HEK293T (cell line): Measurements from ENCODE around the gene ABHD4.

Experiments used
- CTCF ChIA-PET: fragments of 350-600 bp; formaldehyde crosslinking; extraction: SDS; loops from one replicate; lab custom pipeline; 2021; ENCODE audit warnings: antibody characterized with exemption, inconsistent platforms; lab: Yijun Ruan, JAX
- POLR2A ChIA-PET: fragments of 350-600 bp; formaldehyde crosslinking; extraction: SDS; loops from one replicate; lab custom pipeline; 2020; ENCODE audit warnings: antibody characterized with exemption, inconsistent platforms; lab: Yijun Ruan, JAX
- DNase-seq: peaks from one replicate; pipeline ENCODE4 v3.0.0; 2012; ENCODE audit warnings: mixed read lengths; ENCODE audit errors: extremely low spot score
- ARNT ChIP-seq: fragments of 450-650 bp; IDR thresholded peaks from 2 replicates; pipeline ENCODE4 v1.6.1; 2017; ENCODE audit warnings: mild to moderate bottlenecking
- BHLHE40 ChIP-seq: fragments of 450-650 bp; IDR thresholded peaks from 2 replicates; pipeline ENCODE4 v1.6.1; 2016; ENCODE audit warnings: mild to moderate bottlenecking, moderate library complexity, borderline replicate concordance
- CTBP1 ChIP-seq: fragments of 450-650 bp; IDR thresholded peaks from 2 replicates; pipeline ENCODE4 v1.6.1; 2016; ENCODE audit warnings: borderline replicate concordance
- ELF4 ChIP-seq: fragments of 450-650 bp; IDR thresholded peaks from 2 replicates; pipeline ENCODE4 v1.6.1; 2017; ENCODE audit warnings: antibody characterized with exemption
- FOXA1 ChIP-seq: fragments of 450-650 bp; IDR thresholded peaks from 2 replicates; pipeline ENCODE4 v1.6.1; 2016; ENCODE audit warnings: mild to moderate bottlenecking
- FOXK2 ChIP-seq: fragments of 450-650 bp; IDR thresholded peaks from 2 replicates; pipeline ENCODE4 v1.6.1; 2016; ENCODE audit warnings: mild to moderate bottlenecking
- FOXM1 ChIP-seq: fragments of 450-650 bp; IDR thresholded peaks from 2 replicates; pipeline ENCODE4 v1.6.1; 2017; ENCODE audit warnings: mild to moderate bottlenecking, borderline replicate concordance
- HDGF ChIP-seq: fragments of 450-650 bp; IDR thresholded peaks from 2 replicates; pipeline ENCODE4 v1.6.1; 2017; ENCODE audit warnings: antibody characterized with exemption, borderline replicate concordance
- L3MBTL2 ChIP-seq: fragments of 450-650 bp; conservative IDR thresholded peaks from 2 replicates; pipeline ENCODE4 v1.6.1; 2016; ENCODE audit warnings: mild to moderate bottlenecking
- LEF1 ChIP-seq: fragments of 450-650 bp; IDR thresholded peaks from 2 replicates; pipeline ENCODE4 v1.6.1; 2017; ENCODE audit warnings: mild to moderate bottlenecking, borderline replicate concordance
- NFRKB ChIP-seq: fragments of 450-650 bp; IDR thresholded peaks from 2 replicates; pipeline ENCODE4 v1.6.1; 2016; ENCODE audit warnings: mild to moderate bottlenecking, moderate library complexity
- SP1 ChIP-seq: fragments of 450-650 bp; IDR thresholded peaks from 2 replicates; pipeline ENCODE4 v1.6.1; 2017
- SUZ12 ChIP-seq: fragments of 450-650 bp; IDR thresholded peaks from 2 replicates; pipeline ENCODE4 v1.6.1; 2016; ENCODE audit warnings: mild to moderate bottlenecking
- TARDBP ChIP-seq: fragments of 450-650 bp; IDR thresholded peaks from 2 replicates; pipeline ENCODE4 v1.6.1; 2016
- ZNF384 ChIP-seq: fragments of 450-650 bp; IDR thresholded peaks from 2 replicates; pipeline ENCODE4 v1.6.1; 2016
- TF ChIP-seq, protein P1 (sequence below): fragments of 450-650 bp; IDR thresholded peaks from 2 replicates; pipeline ENCODE4 v1.6.1; 2016

Gene ABHD4

DNA sequence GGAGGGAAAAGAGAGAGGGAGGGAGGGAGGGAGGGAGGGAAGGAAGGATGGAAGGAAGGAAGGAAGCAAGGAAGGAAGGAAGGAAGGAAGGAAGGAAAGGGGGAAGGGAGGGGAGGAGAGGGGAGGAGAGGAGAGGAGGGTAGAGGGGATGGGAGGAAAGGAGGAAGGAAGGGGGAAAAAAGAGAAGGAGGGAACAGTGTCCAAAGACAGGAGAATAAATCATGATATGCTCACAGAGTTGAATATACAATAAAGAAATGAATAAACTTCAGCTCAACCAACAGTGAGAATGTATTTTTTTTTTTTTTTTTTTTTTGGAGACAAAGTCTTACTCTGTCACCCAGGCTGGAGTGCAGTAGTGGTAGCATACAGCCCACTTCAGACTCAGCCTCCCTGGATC, 42.1 kb downstream of the ABHD4 start:
- ChIA-PET CTCF (no interaction called here), POLR2A (no interaction called here)
- TF ChIP-seq SUZ12 (no peak), ELF4 (no peak), HDGF (no peak), ARNT (no peak), CTBP1 (no peak), FOXM1 (no peak), ZNF384 (no peak), BHLHE40 (no peak), NFRKB (no peak), SP1 (no peak), FOXK2 (no peak), FOXA1 (no peak), L3MBTL2 (no peak), TARDBP (no peak)
- TF ChIP-seq, protein P1, sequence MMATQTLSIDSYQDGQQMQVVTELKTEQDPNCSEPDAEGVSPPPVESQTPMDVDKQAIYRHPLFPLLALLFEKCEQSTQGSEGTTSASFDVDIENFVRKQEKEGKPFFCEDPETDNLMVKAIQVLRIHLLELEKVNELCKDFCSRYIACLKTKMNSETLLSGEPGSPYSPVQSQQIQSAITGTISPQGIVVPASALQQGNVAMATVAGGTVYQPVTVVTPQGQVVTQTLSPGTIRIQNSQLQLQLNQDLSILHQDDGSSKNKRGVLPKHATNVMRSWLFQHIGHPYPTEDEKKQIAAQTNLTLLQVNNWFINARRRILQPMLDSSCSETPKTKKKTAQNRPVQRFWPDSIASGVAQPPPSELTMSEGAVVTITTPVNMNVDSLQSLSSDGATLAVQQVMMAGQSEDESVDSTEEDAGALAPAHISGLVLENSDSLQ: no peak
- no peak for DNase-seq

DNA sequence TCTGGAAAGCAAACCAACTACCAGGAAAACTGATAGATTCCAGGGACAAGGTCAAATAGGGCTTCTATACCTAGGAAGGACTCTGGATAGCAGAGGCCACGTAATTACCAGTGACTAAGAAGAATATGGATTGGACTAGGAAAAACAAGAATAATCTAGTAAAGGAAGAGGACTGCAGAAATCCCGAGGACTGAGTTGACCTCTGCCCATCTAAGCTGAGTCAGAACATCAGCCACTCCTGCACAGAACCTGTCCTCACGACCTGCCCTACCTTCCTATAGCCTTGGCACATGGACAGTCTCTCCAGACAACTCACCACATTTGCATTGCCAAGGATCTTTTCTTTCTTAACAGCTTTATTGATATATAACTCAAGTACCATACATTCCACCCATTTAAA, 43.7 kb downstream of the ABHD4 start:
- ChIA-PET POLR2A (no interaction called here), CTCF (interaction anchor here (0.8 to 0.9 kb wide), 2 partner anchors 72 to 85 kb away, joined by 3 read pairs; no protein-coding TSS in a partner anchor)
- no peak for DNase-seq
- TF ChIP-seq TARDBP: no peak
- TF ChIP-seq HDGF: no peak
- no peak for TF ChIP-seq SP1
- no peak for TF ChIP-seq BHLHE40
- no peak for TF ChIP-seq NFRKB
- TF ChIP-seq SUZ12: no peak
- TF ChIP-seq L3MBTL2: no peak
- TF ChIP-seq CTBP1: no peak
- no peak for TF ChIP-seq FOXK2
- TF ChIP-seq, protein P1: no peak

DNA sequence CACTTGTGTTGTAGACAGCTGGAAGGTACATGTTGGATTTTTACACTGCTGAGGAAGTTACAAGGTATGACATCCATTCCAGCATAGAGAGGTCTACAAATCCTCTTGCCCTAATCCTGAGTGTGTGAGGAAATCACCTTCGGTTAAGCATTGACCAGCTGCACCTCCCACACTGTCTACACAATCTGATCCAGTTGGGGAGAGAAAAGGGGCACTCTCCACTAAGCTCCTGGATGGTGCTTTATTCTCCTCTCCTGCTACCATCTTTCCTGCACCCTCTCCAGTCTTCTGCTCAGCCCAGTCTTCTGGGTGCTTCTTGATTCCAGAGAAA, 46.2 kb downstream of the ABHD4 start, which contains the start of gene OR6J1:
Gene OR6J1, minus strand, starts transcription at position 48 of the 331 bp plus-strand sequence. CDS start 9,541 bp downstream, outside the sequence.
- POLR2A ChIA-PET: interaction anchor here (0.8 kb wide), 1 partner anchor 122 kb away, joined by 3 read pairs; the partner anchor contains the start of gene OXA1L
- TF ChIP-seq FOXK2 (no peak), LEF1 (no peak), HDGF (no peak), FOXA1 (no peak), ELF4 (no peak), NFRKB (no peak), CTBP1 (no peak), ZNF384 (no peak), FOXM1 (no peak), TARDBP (no peak), L3MBTL2 (no peak), BHLHE40 (no peak), SP1 (no peak)
- TF ChIP-seq, protein P1: no peak
- CTCF ChIA-PET: interaction anchor here (1.0 to 1.7 kb wide), 2 partner anchors 9 to 14 kb away, joined by 4 to 5 read pairs; no protein-coding TSS in a partner anchor
- DNase-seq: no peak

DNA sequence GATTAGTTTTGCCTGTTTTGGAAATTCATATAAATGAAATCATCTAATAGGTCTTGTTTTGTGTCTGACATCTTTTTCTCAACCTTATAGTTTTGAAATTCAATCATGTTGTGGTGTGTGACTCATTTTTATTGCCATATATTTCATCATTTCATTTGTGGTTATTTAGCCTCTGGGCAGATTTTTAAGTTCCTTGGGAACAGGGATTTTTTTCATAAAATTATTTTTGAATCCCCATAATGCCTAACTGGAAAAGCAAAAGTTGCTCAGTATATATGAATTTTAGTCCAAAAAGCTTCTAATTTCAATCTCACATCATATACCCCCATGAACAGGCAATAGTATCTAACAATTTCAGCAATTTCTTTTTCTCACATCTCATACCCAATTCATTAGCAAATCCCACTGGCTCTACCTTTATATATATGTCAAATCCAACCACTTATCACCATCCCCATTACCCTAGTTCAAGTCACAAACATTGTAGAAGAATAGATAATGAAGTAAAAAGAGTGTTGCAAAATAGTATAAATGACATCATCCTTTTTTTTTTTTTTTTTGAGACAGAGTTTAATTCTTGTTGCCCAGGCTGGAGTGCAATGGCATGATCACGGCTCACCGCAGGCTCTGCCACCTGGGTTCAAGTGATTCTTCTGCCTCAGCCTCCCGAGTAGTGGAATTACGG, 48.6 kb downstream of the ABHD4 start:
- ChIA-PET CTCF (interaction anchor here (0.9 kb wide), 1 partner anchor 13 kb away, joined by 3 read pairs; no protein-coding TSS in a partner anchor), POLR2A (no interaction called here)
- TF ChIP-seq ARNT: no peak
- TF ChIP-seq FOXA1: no peak
- TF ChIP-seq, protein P1: no peak
- no peak for TF ChIP-seq ZNF384
- no peak for TF ChIP-seq TARDBP
- no peak for TF ChIP-seq SUZ12
- no peak for TF ChIP-seq L3MBTL2
- no peak for TF ChIP-seq HDGF
- TF ChIP-seq LEF1: no peak
- TF ChIP-seq FOXM1: no peak
- TF ChIP-seq CTBP1: no peak
- TF ChIP-seq NFRKB: no peak
- TF ChIP-seq FOXK2: no peak
- TF ChIP-seq ELF4: no peak
- no peak for TF ChIP-seq BHLHE40
- no peak for TF ChIP-seq SP1
- no peak for DNase-seq

DNA sequence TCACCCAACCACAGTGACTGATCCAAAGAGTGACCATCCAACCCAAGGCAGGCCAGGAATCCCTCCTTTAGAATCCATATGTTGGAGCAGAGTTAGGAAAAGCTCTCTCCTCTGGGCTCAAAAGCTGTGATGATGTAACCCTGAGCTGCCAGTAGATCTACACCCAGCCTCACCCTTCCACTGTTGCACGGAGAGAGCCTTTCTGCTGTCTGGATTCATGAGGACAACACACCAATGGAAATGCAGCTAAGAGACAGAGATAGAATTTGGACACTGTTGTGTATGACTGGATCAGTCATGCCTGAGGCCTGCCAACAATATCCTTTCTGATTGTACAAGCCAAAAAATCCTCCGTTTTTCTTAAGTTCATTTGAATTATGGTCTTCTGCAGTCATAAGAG, 50.4 kb downstream of the ABHD4 start:
- CTCF ChIA-PET: interaction anchor here (1.1 to 1.7 kb wide), 2 partner anchors 9 to 78 kb away, joined by 4 to 9 read pairs; no protein-coding TSS in a partner anchor
- TF ChIP-seq ARNT: no peak
- no peak for TF ChIP-seq FOXM1
- TF ChIP-seq NFRKB: no peak
- TF ChIP-seq CTBP1: no peak
- TF ChIP-seq BHLHE40: no peak
- no peak for TF ChIP-seq SP1
- no peak for TF ChIP-seq ELF4
- no peak for TF ChIP-seq SUZ12
- TF ChIP-seq ZNF384: no peak
- TF ChIP-seq, protein P1: no peak
- no peak for TF ChIP-seq FOXK2
- TF ChIP-seq HDGF: no peak
- TF ChIP-seq LEF1: no peak
- no peak for TF ChIP-seq FOXA1
- no peak for TF ChIP-seq L3MBTL2
- no peak for TF ChIP-seq TARDBP
- POLR2A ChIA-PET: interaction anchor here (0.7 to 1.4 kb wide), 2 partner anchors 59 to 164 kb away, joined by 5 to 6 read pairs; partner anchors contain the start of gene DAD1
- DNase-seq: no peak
